HCT116 (cell line): ENCODE results near the gene HS6ST1.

Experiments used
- EZH2 ChIP-seq: fragments of 200-600 bp; sonication (generic); IDR thresholded peaks from 2 replicates; pipeline ENCODE4 v1.6.1; 2017; ENCODE audit warnings: antibody characterized with exemption, mixed run types
- JUND ChIP-seq: IDR thresholded peaks from 2 replicates; pipeline ENCODE4 v1.6.1; 2012
- POLR2A ChIP-seq: IDR thresholded peaks from 2 replicates; pipeline ENCODE4 v1.7.0; 2011; ENCODE audit warnings: borderline replicate concordance; ENCODE audit not compliant: insufficient read depth, insufficient read length; ENCODE audit errors: extremely low read depth
- POLR2AphosphoS5 ChIP-seq: IDR thresholded peaks from 2 replicates; pipeline ENCODE4 v1.6.1; 2011; ENCODE audit warnings: mild to moderate bottlenecking, low read depth, low read length, moderate library complexity
- REST ChIP-seq: IDR thresholded peaks from 2 replicates; pipeline ENCODE4 v1.6.1; 2012; ENCODE audit warnings: low read depth
- TCF7L2 ChIP-seq: IDR thresholded peaks from 2 replicates; pipeline ENCODE4 v1.7.0; 2011; ENCODE audit warnings: borderline replicate concordance, inconsistent platforms; ENCODE audit not compliant: insufficient read depth, insufficient read length; ENCODE audit errors: extremely low read depth
- ZNF274 ChIP-seq: fragments of 200-500 bp; sonication (Bioruptor generic); IDR thresholded peaks from 2 replicates; pipeline ENCODE4 v1.6.1; 2014; ENCODE audit warnings: mild to moderate bottlenecking, low read depth, low read length, inconsistent platforms
- TF ChIP-seq, protein P1 (sequence below), 3 experiments: fragments of 200-600 bp in 1 of 3; sonication (generic) in 1 of 3; IDR thresholded peaks in 2 of 3; conservative IDR thresholded peaks in 1 of 3; 2 replicates each; pipeline ENCODE4 v1.5.1; 2012 to 2017; ENCODE audit warnings: low read depth in 2 of 3, low read length in 2 of 3, antibody characterized with exemption in 1 of 3, borderline replicate concordance in 1 of 3, control low read depth in 1 of 3, mild to moderate bottlenecking in 1 of 3, mixed read lengths in 1 of 3, mixed run types in 1 of 3, moderate library complexity in 1 of 3; ENCODE audit not compliant: insufficient read depth in 1 of 3

DNA sequence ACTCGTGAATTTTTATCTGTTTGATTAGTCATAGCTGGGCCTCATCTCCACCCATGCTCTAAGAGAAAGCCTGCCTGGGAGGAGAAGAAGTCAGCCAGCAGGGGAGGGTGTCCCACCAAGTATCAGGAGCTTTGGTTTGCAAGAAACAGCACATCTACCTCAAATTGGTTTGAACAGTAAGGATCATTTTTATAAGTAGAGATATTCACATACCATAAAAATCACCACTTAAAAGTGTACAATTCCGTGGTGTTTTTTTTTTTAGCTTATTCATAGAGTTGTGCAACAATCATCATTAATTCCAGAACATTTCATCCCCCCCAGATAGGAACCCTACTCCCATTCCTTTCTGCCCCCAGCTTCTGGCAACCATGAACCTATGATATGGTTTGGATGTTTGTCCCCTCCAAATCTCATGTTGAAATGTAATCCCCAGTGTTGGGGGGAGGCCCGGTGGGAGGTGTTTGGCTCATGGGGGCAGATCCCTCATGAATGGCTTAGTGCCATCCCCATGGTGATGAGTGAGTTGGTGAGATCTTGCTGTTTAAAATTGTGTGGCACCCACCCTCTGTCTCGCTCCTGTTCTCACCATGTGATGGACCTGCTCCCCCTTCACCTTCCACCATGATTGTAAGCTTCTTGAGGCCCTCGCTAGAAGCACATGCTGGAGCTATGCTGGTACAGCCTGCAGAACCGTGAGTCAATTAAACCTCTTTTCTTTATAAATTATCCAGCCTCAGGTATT, 36.2 kb upstream of the HS6ST1 start:
- TF ChIP-seq ZNF274 = no peak
- TF ChIP-seq POLR2AphosphoS5 = no peak
- TF ChIP-seq JUND = no peak
- no peak for TF ChIP-seq REST
- no peak for TF ChIP-seq EZH2
- TF ChIP-seq, protein P1, sequence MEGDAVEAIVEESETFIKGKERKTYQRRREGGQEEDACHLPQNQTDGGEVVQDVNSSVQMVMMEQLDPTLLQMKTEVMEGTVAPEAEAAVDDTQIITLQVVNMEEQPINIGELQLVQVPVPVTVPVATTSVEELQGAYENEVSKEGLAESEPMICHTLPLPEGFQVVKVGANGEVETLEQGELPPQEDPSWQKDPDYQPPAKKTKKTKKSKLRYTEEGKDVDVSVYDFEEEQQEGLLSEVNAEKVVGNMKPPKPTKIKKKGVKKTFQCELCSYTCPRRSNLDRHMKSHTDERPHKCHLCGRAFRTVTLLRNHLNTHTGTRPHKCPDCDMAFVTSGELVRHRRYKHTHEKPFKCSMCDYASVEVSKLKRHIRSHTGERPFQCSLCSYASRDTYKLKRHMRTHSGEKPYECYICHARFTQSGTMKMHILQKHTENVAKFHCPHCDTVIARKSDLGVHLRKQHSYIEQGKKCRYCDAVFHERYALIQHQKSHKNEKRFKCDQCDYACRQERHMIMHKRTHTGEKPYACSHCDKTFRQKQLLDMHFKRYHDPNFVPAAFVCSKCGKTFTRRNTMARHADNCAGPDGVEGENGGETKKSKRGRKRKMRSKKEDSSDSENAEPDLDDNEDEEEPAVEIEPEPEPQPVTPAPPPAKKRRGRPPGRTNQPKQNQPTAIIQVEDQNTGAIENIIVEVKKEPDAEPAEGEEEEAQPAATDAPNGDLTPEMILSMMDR (IDR thresholded peaks at IDR 0.05 in 2 of 3, conservative IDR thresholded peaks at IDR 0.05 in 1 of 3; ENCODE audit: borderline replicate concordance in 1 of 3, insufficient read depth in 1 of 3, low read depth in 2 of 3, low read length in 2 of 3) = no peak
- no peak for TF ChIP-seq TCF7L2
- TF ChIP-seq POLR2A = no peak
